K562 (cell line): Measurements from ENCODE around the gene DPP10. TPM values are rescaled to one million over a fixed set of nuclear protein-coding genes. Genes with fewer than 3 reads are reported as not detected.

ENCODE experiments used
- ATAC-seq: fragments of 200-7000 bp; cut with Tn5 transposase; 3 replicates; pipeline ENCODE4 v1.9.1; 2020; ENCODE audit warnings: moderate library complexity
- BruUV-seq: library from RNA; stranded (reverse); fragments of 400-500 nt; replicated peaks from 2 replicates; lab custom pipeline; 2021; lab: Mats Ljungman, UMichigan
- CTCF ChIA-PET: fragments of 300-600 bp; formaldehyde crosslinking; extraction: SDS; loops from one replicate; lab custom pipeline; 2021; ENCODE audit warnings: low intra/inter-chr PET ratio; lab: Yijun Ruan, JAX
- POLR2A ChIA-PET: fragments of 300-600, 350-650 bp; sonication (Branson Sonifier 250); formaldehyde crosslinking; extraction: SDS; loops from one replicate; lab custom pipeline; 2021; ENCODE audit warnings: antibody characterized with exemption, inconsistent platforms; lab: Yijun Ruan, JAX
- DNase-seq, 4 experiments: peaks; one replicate each; pipeline versions ENCODE4 v3.0.0 to v3.0.0-alpha.2; 2011 to 2018; ENCODE audit warnings: low spot score in 3 of 4, mixed read lengths in 3 of 4; ENCODE audit errors: extremely low read depth in 1 of 4
- FAIRE-seq: peaks from 2 replicates; lab custom pipeline; 2011; peaks lifted over from hg19 to GRCh38; lab: Jason Lieb, UNC
- H2AFZ ChIP-seq: 2 replicates; pipeline ENCODE4 v1.6.0; 2011; ENCODE audit warnings: low read depth, low read length, control low read depth, inconsistent platforms
- H3K27ac ChIP-seq: fragments of 200-600 bp; 3 replicates; pipeline ENCODE4 v1.8.0; 2011; ENCODE audit warnings: low read depth, mild to moderate bottlenecking, control low read depth, inconsistent platforms, low read length, moderate library complexity, mixed read lengths; ENCODE audit errors: extremely low read depth
- H3K27me3 ChIP-seq, 2 experiments: fragments of 300-600 bp in 1 of 2; 2 replicates in 1 of 2; 3 replicates in 1 of 2; pipeline versions ENCODE4 v1.6.0 to v1.8.0; 2011; ENCODE audit warnings: inconsistent platforms in 2 of 2, low read length in 2 of 2, mild to moderate bottlenecking in 1 of 2, mixed read lengths in 1 of 2, moderate library complexity in 1 of 2; ENCODE audit not compliant: control insufficient read depth in 2 of 2, insufficient read depth in 2 of 2
- H3K36me3 ChIP-seq: fragments of 300-600 bp; 3 replicates; pipeline ENCODE4 v1.8.0; 2011; ENCODE audit warnings: mild to moderate bottlenecking, low read length, inconsistent platforms; ENCODE audit not compliant: control insufficient read depth, insufficient read depth
- H3K4me1 ChIP-seq, 2 experiments: fragments of 200-600 bp in 1 of 2; replicated peaks in 1 of 2; 2 replicates in 1 of 2; 3 replicates in 1 of 2; pipeline versions ENCODE4 v1.5.1 to v1.8.0; 2011; ENCODE audit warnings: inconsistent platforms in 2 of 2, low read length in 2 of 2, mild to moderate bottlenecking in 1 of 2, mixed read lengths in 1 of 2, moderate library complexity in 1 of 2; ENCODE audit not compliant: control insufficient read depth in 2 of 2, insufficient read depth in 2 of 2
- H3K4me2 ChIP-seq: 2 replicates; pipeline ENCODE4 v1.6.1; 2011; ENCODE audit warnings: low read length, control low read depth, inconsistent platforms, mixed read lengths; ENCODE audit not compliant: insufficient read depth
- H3K4me3 ChIP-seq: fragments of 200-600 bp; sonication (generic), shearing (Covaris generic); 2 replicates; pipeline ENCODE4 v1.5.1; 2016; ENCODE audit warnings: control low read depth, inconsistent platforms
- H3K79me2 ChIP-seq: fragments of 200-600 bp; 3 replicates; pipeline ENCODE4 v1.8.0; 2011; ENCODE audit warnings: low read length, inconsistent platforms; ENCODE audit not compliant: control insufficient read depth, insufficient read depth
- H3K9ac ChIP-seq, 2 experiments: 2 replicates each; pipeline versions ENCODE4 v1.6.0 to v1.6.1; 2011; ENCODE audit warnings: low read depth in 2 of 2, low read length in 2 of 2, control low read depth in 1 of 2, inconsistent platforms in 1 of 2, mild to moderate bottlenecking in 1 of 2, mixed read lengths in 1 of 2; ENCODE audit not compliant: insufficient read depth in 1 of 2
- H3K9me1 ChIP-seq: one replicate; pipeline ENCODE4 v1.6.0; 2011; ENCODE audit warnings: inconsistent platforms, mild to moderate bottlenecking, low read length, moderate library complexity; ENCODE audit not compliant: control insufficient read depth, insufficient read depth
- H3K9me3 ChIP-seq: replicated peaks from 2 replicates; pipeline ENCODE4 v1.5.1; 2011; ENCODE audit warnings: low read depth, low read length, inconsistent platforms; ENCODE audit not compliant: control insufficient read depth, insufficient read depth
- H4K20me1 ChIP-seq: replicated peaks from 2 replicates; pipeline ENCODE4 v1.6.1; 2011; ENCODE audit warnings: low read length, inconsistent platforms, mixed read lengths; ENCODE audit not compliant: control insufficient read depth, insufficient read depth
- CBFA2T3 ChIP-seq: fragments of 450-650 bp; IDR thresholded peaks from 2 replicates; pipeline ENCODE4 v1.6.1; 2017
- EP400 ChIP-seq: fragments of 450-650 bp; IDR thresholded peaks from 2 replicates; pipeline ENCODE4 v1.6.1; 2017; ENCODE audit warnings: antibody characterized with exemption, mild to moderate bottlenecking, moderate library complexity
- GTF2F1 ChIP-seq: IDR thresholded peaks from 2 replicates; pipeline ENCODE4 v1.6.1; 2011; ENCODE audit warnings: low read depth, low read length, improper control_type of control experiment
- HNRNPUL1 ChIP-seq: fragments of 200-400 bp; formaldehyde crosslinking; IDR thresholded peaks from 2 replicates; pipeline ENCODE4 v1.6.1; 2017; ENCODE audit warnings: low read length
- LCOR ChIP-seq: sonication (generic); formaldehyde crosslinking; IDR thresholded peaks from 2 replicates; pipeline ENCODE4 v1.8.0; 2022; ENCODE audit warnings: mild to moderate bottlenecking, missing genetic modification reagents
- RBM14 ChIP-seq: fragments of 200-400 bp; formaldehyde crosslinking; IDR thresholded peaks from 2 replicates; pipeline ENCODE4 v1.6.1; 2018; ENCODE audit warnings: low read depth, mild to moderate bottlenecking, low read length, moderate library complexity, borderline replicate concordance; ENCODE audit not compliant: insufficient read depth
- ZNF354B ChIP-seq: fragments of 250-450 bp; sonication (Bioruptor Pico); IDR thresholded peaks from 2 replicates; pipeline ENCODE4 v1.4.0; 2020
- ZNF512 ChIP-seq: IDR thresholded peaks from 2 replicates; pipeline ENCODE4 v1.6.1; 2016; ENCODE audit warnings: missing genetic modification characterization, missing compliant biosample characterization
- in situ Hi-C: fragments of 300-500 bp; cut with MboI; formaldehyde crosslinking; loops from 4 replicates; pipeline ENCODE4 v1.15.0; 2018; ENCODE audit warnings: inconsistent platforms, mixed read lengths
- intact Hi-C: fragments of 100-400 bp; cut with micrococcal nuclease; formaldehyde crosslinking; loops from 2 replicates; pipeline ENCODE4 v1.14.2; 2022
- polyA plus RNA-seq, 8 experiments: library from polyadenylated mRNA; depleted of rRNA in 4 of 8; stranded (reverse) in 5 of 8; unstranded in 3 of 8; fragments of >200 nt; fragmentation: Nextera tagmentation in 2 of 8; fragmentation: Illumina TruSeq in 1 of 8; extraction: Ambion mirVana in 2 of 8; extraction: Trizol in 1 of 8; gene quantifications; 2 replicates each; pipeline versions ENCODE4 v1.2.1 to v1.2.3, GENCODE V29; 2011 to 2014; ENCODE audit warnings: inconsistent platforms in 1 of 8, missing spikeins in 1 of 8
- total RNA-seq, 7 experiments: library from RNA; depleted of rRNA in 6 of 7; stranded (reverse); fragments of >200 nt in 6 of 7; fragmentation: Illumina TruSeq in 2 of 7; extraction: Trizol in 2 of 7; gene quantifications; 2 replicates each; pipeline versions ENCODE4 v1.2.1 to v1.2.3, GENCODE V29; 2011 to 2021; ENCODE audit warnings: low replicate concordance in 1 of 7

The DPP10 gene
- total and polyA plus RNA-seq, 9 of the 15 experiments (the other 6 are each of a cell fraction or from before 2014, with no cell fraction given), result not detected

- Histone ChIP-seq H3K9me3 (no peaks in the 10 kb centered on the region), H3K4me1 (no peaks in the 10 kb centered on the region), H3K36me3 (no peaks in the 10 kb centered on the region), H3K79me2 (no peaks in the 10 kb centered on the region), H3K27ac (no peak overlapping the region), H3K9me1 (no peaks in the 10 kb centered on the region), H2AFZ (no peak overlapping the region), H3K4me2 (no peak overlapping the region), H4K20me1 (no peaks in the 10 kb centered on the region), H3K9ac (no peak overlapping the region), H3K27me3 (no peaks in the 10 kb centered on the region), H3K4me3 (no peak overlapping the region)
- ChIA-PET CTCF (no interaction called here), POLR2A (no interaction called here)
- intact Hi-C loops (no loop called here), in situ Hi-C loops (no loop called here)
- no peak for ATAC-seq
- TF ChIP-seq EP400 (no peak), CBFA2T3 (no peak), ZNF512 (tag) (peak; percentile 36; the same call in 1 of the 2 replicates), RBM14 (no peak), ZNF354B (CRISPR knock-in tag) (no peak), LCOR (no peak), GTF2F1 (no peak), HNRNPUL1 (no peak)
- FAIRE-seq, result no peak
- BruUV-seq, result no TSS peak
- DNase-seq, result no peak
These were observed 942.0 kb downstream of the DPP10 start for GRCh38 chr2:115384399-115384798.
